ENCODE results near the gene MAP3K2. TPM values are rescaled to one million over a fixed set of nuclear protein-coding genes. Genes with fewer than 3 reads are reported as not detected.

MAP3K2 gene
- total RNA-seq = 13.6 and 17.8 TPM in 2 replicates

DNA sequence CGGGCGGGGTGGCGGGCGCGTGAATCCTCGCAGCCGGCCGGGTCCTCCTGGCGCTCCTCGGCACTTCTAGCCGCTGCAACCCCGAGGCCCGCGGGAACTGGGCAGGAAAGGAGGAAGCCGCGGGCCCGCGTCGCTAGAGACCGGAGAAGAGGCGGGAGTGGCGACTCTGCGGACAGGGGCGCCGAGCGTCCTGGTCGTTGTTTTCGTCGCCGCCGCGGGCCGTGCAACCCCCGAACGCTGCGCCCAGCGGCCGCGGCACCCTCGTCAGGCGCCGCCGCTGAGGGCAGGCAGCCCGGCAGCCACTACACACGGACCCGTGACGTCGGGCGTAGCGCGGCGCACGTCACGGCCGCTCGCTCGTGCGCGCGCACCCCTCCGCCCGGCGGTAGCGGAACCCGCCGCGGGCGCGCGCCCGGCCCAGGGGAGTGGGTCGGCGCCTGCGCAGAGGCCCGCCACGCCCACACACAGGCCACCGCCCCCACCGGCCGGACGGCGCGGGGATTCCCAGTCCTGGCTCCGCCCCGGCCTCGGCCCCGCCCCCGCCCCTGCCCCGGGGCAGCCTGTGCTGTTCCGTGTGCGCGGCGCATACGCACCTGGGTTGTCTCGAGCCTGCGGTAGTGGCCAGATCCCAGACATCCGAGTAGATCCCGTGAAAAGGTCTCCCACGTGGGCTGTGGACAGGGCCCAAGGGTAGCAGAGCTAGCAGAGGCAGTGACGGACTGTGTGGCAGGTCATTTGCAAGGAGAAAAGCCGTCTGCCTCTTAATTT is at the start of gene MAP3K2:
MAP3K2 (minus strand) TSS at position 321 of the 768 bp plus-strand sequence. CDS start 44,846 bp downstream, outside the sequence.

GRCh38 chr2:127418300-127419111 is 30.7 kb upstream of the MAP3K2 start, which contains the start of gene PROC:
Gene PROC (plus strand): TSS chr2:127418427. CDS start chr2:127419943, 1,516 bp downstream.

DNA sequence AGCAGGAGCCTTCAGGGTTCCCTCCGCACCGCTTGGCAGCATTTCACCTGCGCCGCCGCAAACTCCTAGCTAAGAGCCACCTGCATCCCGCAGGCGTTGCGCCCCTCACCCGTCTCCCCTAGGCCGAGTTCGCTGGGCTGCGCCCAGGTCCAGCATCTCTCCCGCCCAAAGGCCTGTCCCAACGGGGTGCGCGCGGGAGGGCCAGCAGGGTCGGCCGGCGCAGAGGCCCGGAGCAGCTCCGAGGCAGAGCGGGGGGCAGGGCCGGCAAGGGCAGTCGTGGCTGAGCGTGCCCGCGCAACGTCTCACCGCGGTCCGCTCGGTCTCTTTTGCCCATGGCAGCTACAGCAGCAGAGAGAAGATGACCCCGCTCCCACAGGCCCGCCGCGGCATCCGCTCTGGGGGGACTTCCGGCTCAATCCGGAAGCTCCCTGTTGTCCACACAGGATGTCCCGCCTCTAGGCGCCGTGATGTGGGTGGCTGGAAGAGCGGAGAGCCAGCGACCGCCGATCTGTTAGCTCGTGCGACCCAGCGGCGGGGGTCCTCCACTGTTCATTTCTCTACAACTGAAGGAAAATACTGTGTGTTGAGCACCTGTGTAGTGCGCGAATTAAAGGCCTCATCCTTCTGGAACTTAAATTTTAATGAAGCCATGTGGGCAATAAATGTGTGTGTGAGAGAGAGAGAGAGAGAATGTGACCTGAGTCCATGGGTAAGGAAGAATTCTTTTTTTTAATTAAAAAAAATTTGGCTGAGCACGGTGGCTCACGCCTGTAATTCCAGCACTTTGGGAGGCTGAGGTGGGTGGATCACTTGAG is 93.8 kb downstream of the MAP3K2 start, which contains the start of gene ERCC3:
ERCC3 (minus strand) TSS at position 397 of the 815 bp plus-strand sequence; CDS start at position 334, 63 bp downstream.

Other genes with a start within 250 kb of the MAP3K2 start
- not detected in 2 replicates for gene CYP27C1, start 167.7 kb downstream of the MAP3K2 start, total RNA-seq
- gene ERCC3, start 93.8 kb downstream of the MAP3K2 start, total RNA-seq = 19.8 and 20.3 TPM in 2 replicates
- not detected in 2 replicates for gene PROC, start 30.5 kb upstream of the MAP3K2 start, total RNA-seq
- 31.0 and 32.7 TPM in 2 replicates for gene IWS1, start 138.5 kb upstream of the MAP3K2 start, total RNA-seq
- 0.10 and 0.27 TPM in 2 replicates for gene MYO7B, start 147.7 kb upstream of the MAP3K2 start, total RNA-seq